ENCODE data around the gene HYAL1. TPM values are rescaled to one million over a fixed set of nuclear protein-coding genes. Genes with fewer than 3 reads are reported as not detected.
"Not testable (repeated sequence)": the region's sequence is repeated elsewhere in the genome, so short reads cannot be mapped to it uniquely, and the experiment has no call there.

The HYAL1 gene
- total and polyA plus RNA-seq, 2 donors: 0.09 to 1.8 TPM

- Histone ChIP-seq H3K4me3 (ENCODE audit: low read length in 2 of 2) (no peak overlapping the region), H3K27ac (ENCODE audit: low read depth in 1 of 2, low read length in 1 of 2) (no peak overlapping the region), H3K27me3 (ENCODE audit: control insufficient read depth in 2 of 2, insufficient read depth in 1 of 2, low read length in 1 of 2) (no peaks in the 10 kb centered on the region), H3K4me1 (ENCODE audit: control insufficient read depth in 2 of 2, insufficient read depth in 2 of 2, low read length in 2 of 2) (peaks cover 0 to 6% of the 10 kb centered on the region in 2 donors), H3K9me3 (ENCODE audit: control insufficient read depth in 2 of 2, insufficient read depth in 1 of 2, low read length in 1 of 2) (peaks cover 0 to 3% of the 10 kb centered on the region in 2 donors), H3K36me3 (ENCODE audit: control insufficient read depth in 2 of 2, insufficient read depth in 2 of 2, low read length in 1 of 2) (no peaks in the 10 kb centered on the region)
- no peak for DNase-seq (ENCODE audit: low read depth in 6 of 9, low spot score in 9 of 9)
- WGBS: 95% methylated on average over 3 of the region's 3 CpGs
Observed at GRCh38 chr3:50314342-50314741, 11.0 kb upstream of the HYAL1 start.

- not testable (repeated sequence) for H3K4me3 ChIP-seq (ENCODE audit: low read length in 2 of 2); H3K27ac ChIP-seq (ENCODE audit: low read depth in 1 of 2, low read length in 1 of 2); DNase-seq (ENCODE audit: low read depth in 6 of 9, low spot score in 9 of 9); H3K36me3 ChIP-seq (ENCODE audit: control insufficient read depth in 2 of 2, insufficient read depth in 2 of 2, low read length in 1 of 2); H3K27me3 ChIP-seq (ENCODE audit: control insufficient read depth in 2 of 2, insufficient read depth in 1 of 2, low read length in 1 of 2); H3K4me1 ChIP-seq (ENCODE audit: control insufficient read depth in 2 of 2, insufficient read depth in 2 of 2, low read length in 2 of 2)
- 98% methylated on average over 32 of the region's 32 CpGs for WGBS
- H3K9me3 ChIP-seq (ENCODE audit: control insufficient read depth in 2 of 2, insufficient read depth in 1 of 2, low read length in 1 of 2): peaks cover 0 to 24% of the 10 kb centered on the region in 2 donors
Observed at GRCh38 chr3:50312041-50312440, 8.7 kb upstream of the HYAL1 start.

- no peak for DNase-seq (ENCODE audit: low read depth in 6 of 9, low spot score in 9 of 9)
- Histone ChIP-seq H3K4me1 (ENCODE audit: control insufficient read depth in 2 of 2, insufficient read depth in 2 of 2, low read length in 2 of 2) (peaks cover 5 to 10% of the 10 kb centered on the region in 2 donors), H3K9me3 (ENCODE audit: control insufficient read depth in 2 of 2, insufficient read depth in 1 of 2, low read length in 1 of 2) (peaks cover 0 to 24% of the 10 kb centered on the region in 2 donors), H3K36me3 (ENCODE audit: control insufficient read depth in 2 of 2, insufficient read depth in 2 of 2, low read length in 1 of 2) (no peaks in the 10 kb centered on the region), H3K27me3 (ENCODE audit: control insufficient read depth in 2 of 2, insufficient read depth in 1 of 2, low read length in 1 of 2) (no peaks in the 10 kb centered on the region), H3K27ac (ENCODE audit: low read depth in 1 of 2, low read length in 1 of 2) (no peak overlapping the region), H3K4me3 (ENCODE audit: low read length in 2 of 2) (no peak overlapping the region)
Observed at GRCh38 chr3:50304601-50305000, 1.2 kb upstream of the HYAL1 start.

GRCh38 chr3:50302095-50303012 lies 1.0 kb downstream of the HYAL1 start:
- H3K36me3 ChIP-seq (ENCODE audit: control insufficient read depth in 2 of 2, insufficient read depth in 2 of 2, low read length in 1 of 2): no peaks in the 10 kb centered on the region
- no peak overlapping the region for H3K4me3 ChIP-seq (ENCODE audit: low read length in 2 of 2)
- H3K27me3 ChIP-seq (ENCODE audit: control insufficient read depth in 2 of 2, insufficient read depth in 1 of 2, low read length in 1 of 2): no peaks in the 10 kb centered on the region
- H3K27ac ChIP-seq (ENCODE audit: low read depth in 1 of 2, low read length in 1 of 2): no peak overlapping the region
- DNase-seq (ENCODE audit: low read depth in 6 of 9, low spot score in 9 of 9): no peak
- H3K9me3 ChIP-seq (ENCODE audit: control insufficient read depth in 2 of 2, insufficient read depth in 1 of 2, low read length in 1 of 2): peaks cover 0 to 4% of the 10 kb centered on the region in 2 donors
- 96% methylated on average over 32 of the region's 32 CpGs for WGBS
- peaks cover 12 to 24% of the 10 kb centered on the region in 2 donors for H3K4me1 ChIP-seq (ENCODE audit: control insufficient read depth in 2 of 2, insufficient read depth in 2 of 2, low read length in 2 of 2)

- H3K27me3 ChIP-seq (ENCODE audit: control insufficient read depth in 2 of 2, insufficient read depth in 1 of 2, low read length in 1 of 2): no peaks in the 10 kb centered on the region
- WGBS: over 99% methylated on average over 6 of the region's 6 CpGs
- no peak for DNase-seq (ENCODE audit: low read depth in 6 of 9, low spot score in 9 of 9)
- no peak overlapping the region for H3K27ac ChIP-seq (ENCODE audit: low read depth in 1 of 2, low read length in 1 of 2)
- H3K4me3 ChIP-seq (ENCODE audit: low read length in 2 of 2): no peak overlapping the region
- H3K4me1 ChIP-seq (ENCODE audit: control insufficient read depth in 2 of 2, insufficient read depth in 2 of 2, low read length in 2 of 2): peaks cover 12 to 24% of the 10 kb centered on the region in 2 donors
- H3K36me3 ChIP-seq (ENCODE audit: control insufficient read depth in 2 of 2, insufficient read depth in 2 of 2, low read length in 1 of 2): no peaks in the 10 kb centered on the region
- H3K9me3 ChIP-seq (ENCODE audit: control insufficient read depth in 2 of 2, insufficient read depth in 1 of 2, low read length in 1 of 2): no peaks in the 10 kb centered on the region
Observed at GRCh38 chr3:50300681-50301254, 2.6 kb downstream of the HYAL1 start.

GRCh38 chr3:50299929-50300680 lies 3.3 kb downstream of the HYAL1 start:
- no peaks in the 10 kb centered on the region for H3K36me3 ChIP-seq (ENCODE audit: control insufficient read depth in 2 of 2, insufficient read depth in 2 of 2, low read length in 1 of 2)
- peak in 1 of 9 donors; percentile 36 for DNase-seq (ENCODE audit: low read depth in 6 of 9, low spot score in 9 of 9)
- H3K27ac ChIP-seq (ENCODE audit: low read depth in 1 of 2, low read length in 1 of 2): peak overlapping the region; percentile 74 to 85
- no peaks in the 10 kb centered on the region for H3K9me3 ChIP-seq (ENCODE audit: control insufficient read depth in 2 of 2, insufficient read depth in 1 of 2, low read length in 1 of 2)
- 69% methylated on average over 12 of the region's 12 CpGs for WGBS
- H3K4me3 ChIP-seq (ENCODE audit: low read length in 2 of 2): peak overlapping the region; percentile 48 to 56
- H3K4me1 ChIP-seq (ENCODE audit: control insufficient read depth in 2 of 2, insufficient read depth in 2 of 2, low read length in 2 of 2): peaks cover 12 to 24% of the 10 kb centered on the region in 2 donors
- H3K27me3 ChIP-seq (ENCODE audit: control insufficient read depth in 2 of 2, insufficient read depth in 1 of 2, low read length in 1 of 2): no peaks in the 10 kb centered on the region

GRCh38 chr3:50299638-50299928 lies 3.8 kb downstream of the HYAL1 start:
- peaks cover 12 to 24% of the 10 kb centered on the region in 2 donors for H3K4me1 ChIP-seq (ENCODE audit: control insufficient read depth in 2 of 2, insufficient read depth in 2 of 2, low read length in 2 of 2)
- H3K27me3 ChIP-seq (ENCODE audit: control insufficient read depth in 2 of 2, insufficient read depth in 1 of 2, low read length in 1 of 2): no peaks in the 10 kb centered on the region
- peak overlapping the region; percentile 74 to 85 for H3K27ac ChIP-seq (ENCODE audit: low read depth in 1 of 2, low read length in 1 of 2)
- no peaks in the 10 kb centered on the region for H3K9me3 ChIP-seq (ENCODE audit: control insufficient read depth in 2 of 2, insufficient read depth in 1 of 2, low read length in 1 of 2)
- peak overlapping the region; percentile 48 to 56 for H3K4me3 ChIP-seq (ENCODE audit: low read length in 2 of 2)
- 6% methylated on average over 12 of the region's 12 CpGs for WGBS
- no peaks in the 10 kb centered on the region for H3K36me3 ChIP-seq (ENCODE audit: control insufficient read depth in 2 of 2, insufficient read depth in 2 of 2, low read length in 1 of 2)
- DNase-seq (ENCODE audit: low read depth in 6 of 9, low spot score in 9 of 9): no peak

GRCh38 chr3:50298836-50299637 lies 4.3 kb downstream of the HYAL1 start, which contains the start of the genes HYAL3 and NAA80:
Gene HYAL3, minus strand, starts transcription at chr3:50299405. Its CDS starts 3,803 bp downstream, at chr3:50295602.
Gene NAA80, minus strand, starts transcription at chr3:50299405. Its CDS starts 1,942 bp downstream, at chr3:50297463.
- H3K4me3 ChIP-seq (ENCODE audit: low read length in 2 of 2): peak within 1 kb of the TSS; percentile 56 to 89

More at GRCh38 chr3:50298836-50299637, 4.3 kb downstream of the HYAL1 start, which contains the start of the genes HYAL3 and NAA80:
- H3K36me3 ChIP-seq (ENCODE audit: control insufficient read depth in 2 of 2, insufficient read depth in 2 of 2, low read length in 1 of 2): no peaks in the 10 kb centered on the region
- H3K9me3 ChIP-seq (ENCODE audit: control insufficient read depth in 2 of 2, insufficient read depth in 1 of 2, low read length in 1 of 2): no peaks in the 10 kb centered on the region
- DNase-seq (ENCODE audit: low read depth in 6 of 9, low spot score in 9 of 9): peak; percentile 98 to 100 (median 99)
- under 1% methylated on average over 61 of the region's 61 CpGs for WGBS
- H3K27me3 ChIP-seq (ENCODE audit: control insufficient read depth in 2 of 2, insufficient read depth in 1 of 2, low read length in 1 of 2): no peaks in the 10 kb centered on the region
- peak within 1 kb of the TSS; percentile 88 to 98 for H3K27ac ChIP-seq (ENCODE audit: low read depth in 1 of 2, low read length in 1 of 2)
- peaks cover 12 to 24% of the 10 kb centered on the region in 2 donors for H3K4me1 ChIP-seq (ENCODE audit: control insufficient read depth in 2 of 2, insufficient read depth in 2 of 2, low read length in 2 of 2)

Measured in thymus (tissue), 11 donors.